HepG2 (cell line): ENCODE results near the gene GRM2. TPM values are rescaled to one million over a fixed set of nuclear protein-coding genes. Genes with fewer than 3 reads are reported as not detected.

Experiments
- CAMTA2 ChIP-seq: sonication (generic); formaldehyde crosslinking; IDR thresholded peaks from 2 replicates; pipeline ENCODE4 v1.4.0; 2020; ENCODE audit warnings: mild to moderate bottlenecking, missing genetic modification reagents, borderline replicate concordance
- CENPX ChIP-seq: sonication (generic); formaldehyde crosslinking; IDR thresholded peaks from 2 replicates; pipeline ENCODE4 v1.9.0; 2021; ENCODE audit warnings: mild to moderate bottlenecking, missing genetic modification reagents, moderate library complexity
- ESRRA ChIP-seq: sonication (generic); formaldehyde crosslinking; IDR thresholded peaks from 2 replicates; pipeline ENCODE4 v1.5.1; 2020; ENCODE audit warnings: mild to moderate bottlenecking, low read depth, missing genetic modification reagents
- FOXA1 ChIP-seq, 2 experiments: fragments of 450-650 bp in 1 of 2; sonication (generic) in 1 of 2; formaldehyde crosslinking in 1 of 2; IDR thresholded peaks; 2 replicates each; pipeline versions ENCODE4 v1.4.0 to v1.6.1; 2016 to 2020; ENCODE audit warnings: missing genetic modification reagents in 1 of 2
- HBP1 ChIP-seq: IDR thresholded peaks from 2 replicates; pipeline ENCODE4 v1.6.1; 2016; ENCODE audit warnings: low read depth, control low read depth
- HIC2 ChIP-seq: sonication (generic); formaldehyde crosslinking; IDR thresholded peaks from 2 replicates; pipeline ENCODE4 v1.9.0; 2022; ENCODE audit warnings: low read depth, missing genetic modification reagents
- HNRNPL ChIP-seq: fragments of 200-400 bp; formaldehyde crosslinking; IDR thresholded peaks from 2 replicates; pipeline ENCODE4 v1.6.1; 2017; ENCODE audit warnings: mild to moderate bottlenecking, low read depth, low read length
- KDM1A ChIP-seq: IDR thresholded peaks from 2 replicates; pipeline ENCODE4 v1.6.1; 2016; ENCODE audit warnings: missing compliant biosample characterization
- MTERF4 ChIP-seq: sonication (generic); formaldehyde crosslinking; IDR thresholded peaks from 2 replicates; pipeline ENCODE4 v1.8.0; 2023; ENCODE audit warnings: mild to moderate bottlenecking, missing genetic modification reagents
- SP2 ChIP-seq: sonication (generic); formaldehyde crosslinking; IDR thresholded peaks from 2 replicates; pipeline ENCODE4 v1.5.1; 2020; ENCODE audit warnings: mild to moderate bottlenecking, missing genetic modification reagents
- SRY ChIP-seq: sonication (generic); formaldehyde crosslinking; IDR thresholded peaks from 2 replicates; pipeline ENCODE4 v1.8.0; 2022; ENCODE audit warnings: mild to moderate bottlenecking, missing genetic modification reagents
- TCF12 ChIP-seq, 2 experiments: fragments of 450-650 bp in 1 of 2; sonication (generic) in 1 of 2; formaldehyde crosslinking in 1 of 2; IDR thresholded peaks; 2 replicates each; pipeline versions ENCODE4 v1.6.1 to v1.8.0; 2017 to 2022; ENCODE audit warnings: antibody characterized with exemption in 1 of 2, mild to moderate bottlenecking in 1 of 2, missing genetic modification reagents in 1 of 2, moderate library complexity in 1 of 2
- TFE3 ChIP-seq: IDR thresholded peaks from 2 replicates; pipeline ENCODE4 v1.6.1; 2016
- ZBTB38 ChIP-seq: sonication (generic); formaldehyde crosslinking; IDR thresholded peaks from 2 replicates; pipeline ENCODE4 v1.5.1; 2020; ENCODE audit warnings: mild to moderate bottlenecking, missing genetic modification reagents
- ZBTB39 ChIP-seq: sonication (generic); formaldehyde crosslinking; IDR thresholded peaks from 2 replicates; pipeline ENCODE4 v1.5.0; 2020; ENCODE audit warnings: missing genetic modification reagents
- ZBTB43 ChIP-seq: sonication (generic); formaldehyde crosslinking; conservative IDR thresholded peaks from 2 replicates; pipeline ENCODE4 v1.4.0; 2020; ENCODE audit warnings: missing genetic modification reagents
- ZNF207 ChIP-seq: fragments of 450-650 bp; IDR thresholded peaks from 2 replicates; pipeline ENCODE4 v1.6.1; 2016; ENCODE audit warnings: antibody characterized with exemption, borderline replicate concordance
- ZNF558 ChIP-seq: sonication (generic); formaldehyde crosslinking; IDR thresholded peaks from 2 replicates; pipeline ENCODE4 v1.9.0; 2022; ENCODE audit warnings: mild to moderate bottlenecking, missing genetic modification reagents, borderline replicate concordance
- polyA plus RNA-seq, 8 experiments: library from polyadenylated mRNA; depleted of rRNA in 3 of 8; stranded (reverse) in 7 of 8; unstranded in 1 of 8; fragments of >200 nt; fragmentation: Illumina TruSeq in 4 of 8; extraction: Trizol in 4 of 8; gene quantifications; 2 replicates each; pipeline versions ENCODE4 v1.2.1 to v1.2.3, GENCODE V29; 2011 to 2016; ENCODE audit warnings: low read depth in 4 of 8, missing spikeins in 1 of 8, mixed read lengths in 1 of 8; ENCODE audit not compliant: insufficient read depth in 1 of 8
- total RNA-seq, 5 experiments: library from RNA; depleted of rRNA; stranded (reverse); fragments of >200 nt; fragmentation: Illumina TruSeq; extraction: Trizol; gene quantifications; 2 replicates each; pipeline ENCODE4 v1.2.3, GENCODE V29; 2016; ENCODE audit warnings: low read depth in 1 of 5

The GRM2 gene
- total and polyA plus RNA-seq, 2 of the 13 experiments (the other 11 are each of a cell fraction or from before 2014, with no cell fraction given), result 0.04 to 0.07 TPM

- 0 out of 2 replicates have a peak, but pooled peaks have one; percentile 49 for TF ChIP-seq HNRNPL
- no peak for TF ChIP-seq CENPX
- TF ChIP-seq ZNF207, result no peak
- no peak for TF ChIP-seq SRY (CRISPR knock-in tag)
- no peak for TF ChIP-seq SP2
- TF ChIP-seq FOXA1 (IDR thresholded peaks at IDR 0.05), result no peak
- TF ChIP-seq FOXA1 (CRISPR knock-in tag; IDR thresholded peaks at IDR 0.05), result no peak
- no peak for TF ChIP-seq TCF12 (IDR thresholded peaks at IDR 0.05)
- TF ChIP-seq TCF12 (CRISPR knock-in tag; IDR thresholded peaks at IDR 0.05), result no peak
- no peak for TF ChIP-seq HBP1 (CRISPR knock-in tag)
- peak; percentile 38; the same call in 1 of the 2 replicates for TF ChIP-seq HIC2 (CRISPR knock-in tag)
- no peak for TF ChIP-seq KDM1A
- TF ChIP-seq ZNF558, result no peak
- TF ChIP-seq CAMTA2 (CRISPR knock-in tag), result no peak
- no peak for TF ChIP-seq MTERF4 (CRISPR knock-in tag)
- 0 out of 2 replicates have a peak, but pooled peaks have one; percentile 28 for TF ChIP-seq ESRRA (CRISPR knock-in tag)
- TF ChIP-seq TFE3, result 0 out of 2 replicates have a peak, but pooled peaks have one; percentile 58
- 0 out of 2 replicates have a peak, but pooled peaks have one; percentile 17 for TF ChIP-seq ZBTB43 (CRISPR knock-in tag)
- peak; percentile 89; the same call in 1 of the 2 replicates for TF ChIP-seq ZBTB39 (CRISPR knock-in tag)
- no peak for TF ChIP-seq ZBTB38
Observed at GRCh38 chr3:51671734-51672475, 35.0 kb upstream of the GRM2 start (continued).
